Frontal cortex (tissue), 4 donors: Measurements from ENCODE around the gene NCR2. TPM values are rescaled to one million over a fixed set of nuclear protein-coding genes. Genes with fewer than 3 reads are reported as not detected.
A peak's percentile ranks its signal among the peaks of the same experiment; 100 is the strongest.

Experiments
- DNase-seq, 2 donors: peaks; one replicate each; pipeline ENCODE4 v3.0.0; 2012; ENCODE audit warnings: low spot score in 2 of 2
- FAIRE-seq: peaks from 2 replicates; lab custom pipeline; 2012; peaks lifted over from hg19 to GRCh38; lab: Jason Lieb, UNC
- total RNA-seq: library from RNA; depleted of rRNA; stranded (reverse); fragments of >200 nt; gene quantifications from one replicate; pipeline ENCODE4 v1.2.3, GENCODE V29; 2014
- donor health status: control.
- donor health status: control.
- donor health status: control.

Gene NCR2
- total RNA-seq, 1 donor from 2014 or later = not detected

GRCh38 chr6:41326092-41326491, 9.3 kb upstream of the NCR2 start:
- FAIRE-seq (no peak), DNase-seq (no peak)

- DNase-seq = no peak
- FAIRE-seq = no peak
Measured at GRCh38 chr6:41327177-41327576, 8.2 kb upstream of the NCR2 start.

- no peak for DNase-seq
- no peak for FAIRE-seq
Measured at GRCh38 chr6:41331401-41332150, 3.8 kb upstream of the NCR2 start.

GRCh38 chr6:41332241-41332640, 3.2 kb upstream of the NCR2 start:
- no peak for FAIRE-seq
- DNase-seq = no peak

- FAIRE-seq = no peak
Measured at GRCh38 chr6:41332842-41333736, 2.3 kb upstream of the NCR2 start.

GRCh38 chr6:41334482-41335040, 847 bp upstream of the NCR2 start:
- DNase-seq (no peak), FAIRE-seq (no peak)

More at GRCh38 chr6:41332842-41333736, 2.3 kb upstream of the NCR2 start:
- no peak for DNase-seq

GRCh38 chr6:41335943-41336342, 535 bp downstream of the NCR2 start:
- DNase-seq (no peak), FAIRE-seq (no peak)

- no peak for DNase-seq
- FAIRE-seq = no peak
Measured at GRCh38 chr6:41336824-41337223, 1.4 kb downstream of the NCR2 start.

- FAIRE-seq (no peak), DNase-seq (no peak)
Measured at GRCh38 chr6:41337709-41338108, 2.3 kb downstream of the NCR2 start.

- no peak for FAIRE-seq
- DNase-seq = no peak
Measured at GRCh38 chr6:41338659-41339058, 3.3 kb downstream of the NCR2 start.

GRCh38 chr6:41341580-41341979, 6.2 kb downstream of the NCR2 start:
- no peak for DNase-seq
- no peak for FAIRE-seq

- FAIRE-seq = no peak
Measured at GRCh38 chr6:41342241-41342640, 6.8 kb downstream of the NCR2 start.

GRCh38 chr6:41343641-41344187, 8.3 kb downstream of the NCR2 start:
- DNase-seq (no peak), FAIRE-seq (no peak)

More at GRCh38 chr6:41342241-41342640, 6.8 kb downstream of the NCR2 start:
- no peak for DNase-seq

- DNase-seq (no peak), FAIRE-seq (no peak)
Measured at GRCh38 chr6:41344876-41345275, 9.5 kb downstream of the NCR2 start.

- no peak for FAIRE-seq
- no peak for DNase-seq
Measured at GRCh38 chr6:41345901-41346300, 10.5 kb downstream of the NCR2 start.

GRCh38 chr6:41346441-41346840, 11.0 kb downstream of the NCR2 start:
- FAIRE-seq = no peak

GRCh38 chr6:41347378-41348050, 12.1 kb downstream of the NCR2 start:
- FAIRE-seq (no peak), DNase-seq (no peak)

More at GRCh38 chr6:41346441-41346840, 11.0 kb downstream of the NCR2 start:
- no peak for DNase-seq

GRCh38 chr6:41348934-41349333, 13.5 kb downstream of the NCR2 start:
- no peak for DNase-seq
- FAIRE-seq = peak; percentile 66

- FAIRE-seq = no peak
- no peak for DNase-seq
Measured at GRCh38 chr6:41352396-41352795, 17.0 kb downstream of the NCR2 start.

- FAIRE-seq (no peak), DNase-seq (no peak)
Measured at GRCh38 chr6:41352907-41353306, 17.5 kb downstream of the NCR2 start.
